ENCODE results near the gene PGRMC1. TPM values are rescaled to one million over a fixed set of nuclear protein-coding genes. Genes with fewer than 3 reads are reported as not detected.

Gene PGRMC1
- total and polyA plus RNA-seq, 9 of the 15 experiments (the other 6 are each of a cell fraction or from before 2014, with no cell fraction given): 27.4 to 115 (median 90.3) TPM

- no peak overlapping the region for H3K4me2 ChIP-seq (ENCODE audit: insufficient read depth, low read length)
- H3K4me3 ChIP-seq: no peak overlapping the region
- in situ Hi-C loops (cut with MboI) (no loop called here), intact Hi-C loops (cut with micrococcal nuclease) (loop anchor here (2.0 kb wide), 1 partner anchor 222 kb away; no protein-coding TSS in a partner anchor)
- H3K79me2 ChIP-seq (ENCODE audit: control insufficient read depth, insufficient read depth, low read length): no peaks in the 10 kb centered on the region
- POLR2A ChIA-PET: no interaction called here
- TF ChIP-seq RNF219 (CRISPR knock-in tag; IDR thresholded peaks at IDR 0.05): no peak
- TF ChIP-seq POLR2AphosphoS2 (IDR thresholded peaks at IDR 0.05; ENCODE audit: low read length): no peak
- TF ChIP-seq SRSF3 (IDR thresholded peaks at IDR 0.05; ENCODE audit: insufficient read depth, low read length): no peak
- no peak for TF ChIP-seq TBP (optimal IDR thresholded peaks at IDR 0.05; ENCODE audit: low read depth, low read length)
- TF ChIP-seq PHF8 (IDR thresholded peaks at IDR 0.05; ENCODE audit: borderline replicate concordance, low read length): no peak
- no peak for TF ChIP-seq TCF15 (CRISPR knock-in tag; IDR thresholded peaks at IDR 0.05)
- no peak for TF ChIP-seq CEBPB (tag; IDR thresholded peaks at IDR 0.05)
- TF ChIP-seq SMAD2 (IDR thresholded peaks at IDR 0.05; ENCODE audit: low read depth, low read length): no peak
- no peak for TF ChIP-seq RAD21 (CRISPR knock-in tag; conservative IDR thresholded peaks at IDR 0.05 in 1 of 2, IDR thresholded peaks at IDR 0.05 in 1 of 2)
- TF ChIP-seq, protein P1, sequence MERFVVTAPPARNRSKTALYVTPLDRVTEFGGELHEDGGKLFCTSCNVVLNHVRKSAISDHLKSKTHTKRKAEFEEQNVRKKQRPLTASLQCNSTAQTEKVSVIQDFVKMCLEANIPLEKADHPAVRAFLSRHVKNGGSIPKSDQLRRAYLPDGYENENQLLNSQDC (CRISPR knock-in tag; IDR thresholded peaks at IDR 0.05): no peak
- TF ChIP-seq BMI1 (IDR thresholded peaks at IDR 0.05; ENCODE audit: low read length): no peak
- no peak for TF ChIP-seq ZNF561 (CRISPR knock-in tag; conservative IDR thresholded peaks at IDR 0.05)
- no peak for TF ChIP-seq ATF7 (IDR thresholded peaks at IDR 0.05)
- TF ChIP-seq TCF7L2 (IDR thresholded peaks at IDR 0.05; ENCODE audit: low read depth, low read length): no peak
- TF ChIP-seq, protein P2, sequence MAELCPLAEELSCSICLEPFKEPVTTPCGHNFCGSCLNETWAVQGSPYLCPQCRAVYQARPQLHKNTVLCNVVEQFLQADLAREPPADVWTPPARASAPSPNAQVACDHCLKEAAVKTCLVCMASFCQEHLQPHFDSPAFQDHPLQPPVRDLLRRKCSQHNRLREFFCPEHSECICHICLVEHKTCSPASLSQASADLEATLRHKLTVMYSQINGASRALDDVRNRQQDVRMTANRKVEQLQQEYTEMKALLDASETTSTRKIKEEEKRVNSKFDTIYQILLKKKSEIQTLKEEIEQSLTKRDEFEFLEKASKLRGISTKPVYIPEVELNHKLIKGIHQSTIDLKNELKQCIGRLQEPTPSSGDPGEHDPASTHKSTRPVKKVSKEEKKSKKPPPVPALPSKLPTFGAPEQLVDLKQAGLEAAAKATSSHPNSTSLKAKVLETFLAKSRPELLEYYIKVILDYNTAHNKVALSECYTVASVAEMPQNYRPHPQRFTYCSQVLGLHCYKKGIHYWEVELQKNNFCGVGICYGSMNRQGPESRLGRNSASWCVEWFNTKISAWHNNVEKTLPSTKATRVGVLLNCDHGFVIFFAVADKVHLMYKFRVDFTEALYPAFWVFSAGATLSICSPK (IDR thresholded peaks at IDR 0.05; ENCODE audit: borderline replicate concordance): no peak
- no peak for TF ChIP-seq ZNF780A (CRISPR knock-in tag; IDR thresholded peaks at IDR 0.05)
- TF ChIP-seq PURB (CRISPR knock-in tag; IDR thresholded peaks at IDR 0.05; ENCODE audit: low read depth): no peak
- H4K20me1 ChIP-seq (replicated peaks; ENCODE audit: control insufficient read depth, insufficient read depth, low read length): no peaks in the 10 kb centered on the region
- H3K36me3 ChIP-seq (ENCODE audit: control insufficient read depth, insufficient read depth, low read length): no peaks in the 10 kb centered on the region
- CTCF ChIA-PET (ENCODE audit: low intra/inter-chr PET ratio): no interaction called here
- H3K27ac ChIP-seq (ENCODE audit: extremely low read depth, low read depth, low read length): no peak overlapping the region
- ATAC-seq (no peak), DNase-seq (ENCODE audit: extremely low read depth in 1 of 4, low spot score in 3 of 4) (no peak), FAIRE-seq (no peak)
- H3K9ac ChIP-seq (ENCODE audit: insufficient read depth in 1 of 2, low read depth in 2 of 2, low read length in 2 of 2): no peak overlapping the region
- H3K4me1 ChIP-seq (replicated peaks in 1 of 2; ENCODE audit: control insufficient read depth in 2 of 2, insufficient read depth in 2 of 2, low read length in 2 of 2): no peaks in the 10 kb centered on the region
- H3K27me3 ChIP-seq (ENCODE audit: control insufficient read depth in 2 of 2, insufficient read depth in 2 of 2, low read length in 2 of 2): no peaks in the 10 kb centered on the region; a peak in 1 of 5 replicates
- no peaks in the 10 kb centered on the region for H3K9me1 ChIP-seq (ENCODE audit: control insufficient read depth, insufficient read depth, low read length)
- no peaks in the 10 kb centered on the region for H3K9me3 ChIP-seq (replicated peaks; ENCODE audit: control insufficient read depth, insufficient read depth, low read depth, low read length)
- H2AFZ ChIP-seq (ENCODE audit: low read depth, low read length): no peak overlapping the region
- BruUV-seq (replicated peaks): no TSS peak
These were observed 54.4 kb downstream of the PGRMC1 start for GRCh38 chrX:119290476-119290875.

Measured in K562 (cell line).